HL-60 (cell line): ENCODE results near the gene HHIP.

Source experiments
- DNase-seq, 2 experiments: peaks; one replicate each; pipeline ENCODE4 v3.0.0-alpha.2; 2010 to 2020; ENCODE audit warnings: low read depth in 1 of 2, low spot score in 1 of 2
- H3K27ac ChIP-seq: fragments of 250-450 bp; sonication (Bioruptor Pico); replicated peaks from 2 replicates; pipeline ENCODE4 v1.5.1; 2020; ENCODE audit warnings: mild to moderate bottlenecking, moderate library complexity
- H3K27me3 ChIP-seq: fragments of 250-450 bp; sonication (Bioruptor Pico); 2 replicates; pipeline ENCODE4 v1.5.1; 2021; ENCODE audit warnings: mild to moderate bottlenecking, moderate library complexity; ENCODE audit not compliant: insufficient read depth, poor library complexity, severe bottlenecking
- H3K4me3 ChIP-seq: replicated peaks from 2 replicates; pipeline ENCODE4 v1.5.1; 2011; ENCODE audit warnings: mild to moderate bottlenecking, control low read depth, low read length; ENCODE audit not compliant: insufficient read depth
- GABPA ChIP-seq: IDR thresholded peaks from 2 replicates; pipeline ENCODE4 v1.6.1; 2012; ENCODE audit warnings: low read depth
- POLR2AphosphoS5 ChIP-seq: IDR thresholded peaks from 2 replicates; pipeline ENCODE4 v1.6.1; 2012; ENCODE audit warnings: low read depth
- SPI1 ChIP-seq: IDR thresholded peaks from 2 replicates; pipeline ENCODE4 v1.6.1; 2012; ENCODE audit warnings: low read depth, mild to moderate bottlenecking, borderline replicate concordance
- TF ChIP-seq, protein P1 (sequence below): IDR thresholded peaks from one replicate; pipeline ENCODE4 v1.5.1; 2011; ENCODE audit warnings: low read length, control low read depth, inconsistent platforms; ENCODE audit not compliant: insufficient read depth
- TF ChIP-seq, protein P2 (sequence below): IDR thresholded peaks from 2 replicates; pipeline ENCODE4 v1.6.1; 2012; ENCODE audit warnings: low read depth; ENCODE audit not compliant: insufficient replicate concordance

HHIP gene

DNA sequence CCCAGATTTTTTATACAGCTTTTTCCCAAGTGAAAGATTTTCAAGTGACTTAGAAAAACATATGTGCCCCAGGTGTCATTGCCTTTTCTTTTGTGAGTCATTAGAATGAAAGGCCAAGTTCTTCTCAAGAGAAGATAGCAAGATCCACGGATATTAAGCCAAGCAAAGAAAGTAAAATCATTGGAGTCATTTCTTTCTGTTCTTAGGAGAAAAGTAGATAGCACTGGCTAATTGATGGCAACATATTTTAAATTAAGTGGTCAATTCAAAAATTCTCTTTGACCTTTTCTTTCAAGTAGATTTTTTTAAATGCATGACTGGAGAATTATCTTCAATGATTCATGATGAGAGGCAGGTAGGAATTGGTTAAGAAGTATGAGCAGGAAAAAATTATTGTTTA lies 94.4 kb downstream of the HHIP start:
- Histone ChIP-seq H3K4me3 (no peak overlapping the region), H3K27me3 (no peaks in the 10 kb centered on the region), H3K27ac (no peak overlapping the region)
- DNase-seq, result no peak
- TF ChIP-seq POLR2AphosphoS5 (no peak), GABPA (no peak), SPI1 (no peak)
- TF ChIP-seq, protein P1, sequence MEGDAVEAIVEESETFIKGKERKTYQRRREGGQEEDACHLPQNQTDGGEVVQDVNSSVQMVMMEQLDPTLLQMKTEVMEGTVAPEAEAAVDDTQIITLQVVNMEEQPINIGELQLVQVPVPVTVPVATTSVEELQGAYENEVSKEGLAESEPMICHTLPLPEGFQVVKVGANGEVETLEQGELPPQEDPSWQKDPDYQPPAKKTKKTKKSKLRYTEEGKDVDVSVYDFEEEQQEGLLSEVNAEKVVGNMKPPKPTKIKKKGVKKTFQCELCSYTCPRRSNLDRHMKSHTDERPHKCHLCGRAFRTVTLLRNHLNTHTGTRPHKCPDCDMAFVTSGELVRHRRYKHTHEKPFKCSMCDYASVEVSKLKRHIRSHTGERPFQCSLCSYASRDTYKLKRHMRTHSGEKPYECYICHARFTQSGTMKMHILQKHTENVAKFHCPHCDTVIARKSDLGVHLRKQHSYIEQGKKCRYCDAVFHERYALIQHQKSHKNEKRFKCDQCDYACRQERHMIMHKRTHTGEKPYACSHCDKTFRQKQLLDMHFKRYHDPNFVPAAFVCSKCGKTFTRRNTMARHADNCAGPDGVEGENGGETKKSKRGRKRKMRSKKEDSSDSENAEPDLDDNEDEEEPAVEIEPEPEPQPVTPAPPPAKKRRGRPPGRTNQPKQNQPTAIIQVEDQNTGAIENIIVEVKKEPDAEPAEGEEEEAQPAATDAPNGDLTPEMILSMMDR, result no peak
- TF ChIP-seq, protein P2, sequence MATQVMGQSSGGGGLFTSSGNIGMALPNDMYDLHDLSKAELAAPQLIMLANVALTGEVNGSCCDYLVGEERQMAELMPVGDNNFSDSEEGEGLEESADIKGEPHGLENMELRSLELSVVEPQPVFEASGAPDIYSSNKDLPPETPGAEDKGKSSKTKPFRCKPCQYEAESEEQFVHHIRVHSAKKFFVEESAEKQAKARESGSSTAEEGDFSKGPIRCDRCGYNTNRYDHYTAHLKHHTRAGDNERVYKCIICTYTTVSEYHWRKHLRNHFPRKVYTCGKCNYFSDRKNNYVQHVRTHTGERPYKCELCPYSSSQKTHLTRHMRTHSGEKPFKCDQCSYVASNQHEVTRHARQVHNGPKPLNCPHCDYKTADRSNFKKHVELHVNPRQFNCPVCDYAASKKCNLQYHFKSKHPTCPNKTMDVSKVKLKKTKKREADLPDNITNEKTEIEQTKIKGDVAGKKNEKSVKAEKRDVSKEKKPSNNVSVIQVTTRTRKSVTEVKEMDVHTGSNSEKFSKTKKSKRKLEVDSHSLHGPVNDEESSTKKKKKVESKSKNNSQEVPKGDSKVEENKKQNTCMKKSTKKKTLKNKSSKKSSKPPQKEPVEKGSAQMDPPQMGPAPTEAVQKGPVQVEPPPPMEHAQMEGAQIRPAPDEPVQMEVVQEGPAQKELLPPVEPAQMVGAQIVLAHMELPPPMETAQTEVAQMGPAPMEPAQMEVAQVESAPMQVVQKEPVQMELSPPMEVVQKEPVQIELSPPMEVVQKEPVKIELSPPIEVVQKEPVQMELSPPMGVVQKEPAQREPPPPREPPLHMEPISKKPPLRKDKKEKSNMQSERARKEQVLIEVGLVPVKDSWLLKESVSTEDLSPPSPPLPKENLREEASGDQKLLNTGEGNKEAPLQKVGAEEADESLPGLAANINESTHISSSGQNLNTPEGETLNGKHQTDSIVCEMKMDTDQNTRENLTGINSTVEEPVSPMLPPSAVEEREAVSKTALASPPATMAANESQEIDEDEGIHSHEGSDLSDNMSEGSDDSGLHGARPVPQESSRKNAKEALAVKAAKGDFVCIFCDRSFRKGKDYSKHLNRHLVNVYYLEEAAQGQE, result no peak

DNA sequence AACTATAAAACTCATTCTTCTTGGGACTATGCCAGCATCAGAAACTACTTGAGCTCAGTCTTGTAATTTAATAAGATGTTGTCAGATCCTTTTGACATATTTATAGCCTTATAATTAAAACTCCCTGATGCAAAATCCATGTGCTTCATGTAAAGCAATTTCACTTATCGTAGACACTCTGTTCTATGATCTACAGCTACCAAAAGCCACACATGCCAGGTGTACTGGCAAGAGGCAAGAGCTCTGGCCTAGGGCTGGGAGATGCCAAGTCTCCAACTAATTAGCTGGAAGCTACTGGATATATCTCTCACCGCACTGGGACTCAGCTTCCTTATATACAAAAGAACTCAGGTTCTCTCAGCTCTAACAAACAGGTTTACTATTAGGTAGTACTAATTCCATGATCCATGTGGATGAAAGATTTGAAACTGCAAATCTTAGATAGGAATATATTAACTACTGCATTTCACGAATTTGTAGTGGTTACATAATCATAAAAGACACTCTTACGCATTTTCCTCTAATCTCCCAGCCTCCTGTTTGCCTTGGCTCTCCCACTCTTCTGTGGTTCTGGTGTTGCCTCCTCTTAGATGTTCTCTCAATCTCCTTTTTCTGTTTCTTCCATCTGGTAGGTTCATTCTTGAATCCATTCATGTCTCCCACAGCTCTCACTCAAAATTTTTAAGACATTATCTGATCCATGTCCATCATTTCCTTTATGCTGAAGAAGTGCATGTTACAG lies 103.0 kb downstream of the HHIP start:
- no peak for DNase-seq
- no peak overlapping the region for H3K27ac ChIP-seq
- TF ChIP-seq, protein P1, result no peak
- TF ChIP-seq GABPA (no peak), POLR2AphosphoS5 (no peak), SPI1 (no peak)
- TF ChIP-seq, protein P2, result no peak
- H3K4me3 ChIP-seq, result no peak overlapping the region
- no peaks in the 10 kb centered on the region for H3K27me3 ChIP-seq

DNA sequence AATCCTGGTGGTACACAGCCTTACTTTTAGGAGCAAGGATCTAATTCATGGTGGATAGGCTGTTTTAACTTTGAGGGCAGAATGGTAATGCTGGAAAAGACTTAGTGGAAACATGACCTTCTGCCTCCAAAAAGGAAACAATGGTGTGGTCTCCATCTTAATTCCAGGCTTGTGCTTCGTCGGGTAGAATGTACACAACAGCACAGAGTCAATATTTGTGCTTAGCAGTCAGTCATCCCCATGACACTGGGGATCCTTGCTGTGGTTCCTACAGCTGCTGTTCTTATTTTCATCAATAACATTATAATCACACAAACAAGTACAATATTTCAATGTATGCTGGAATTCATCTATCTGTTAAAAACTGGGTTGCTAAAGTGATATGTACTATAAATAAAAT lies 104.4 kb downstream of the HHIP start:
- TF ChIP-seq SPI1 (no peak), POLR2AphosphoS5 (no peak), GABPA (no peak)
- TF ChIP-seq, protein P2, result no peak
- TF ChIP-seq, protein P1, result no peak
- no peak overlapping the region for H3K4me3 ChIP-seq

More for the DNA sequence above, 104.4 kb downstream of the HHIP start:
- DNase-seq, result no peak
- no peaks in the 10 kb centered on the region for H3K27me3 ChIP-seq
- H3K27ac ChIP-seq, result no peak overlapping the region
